ENCODE measurements around the gene NSMCE1. TPM values are rescaled to one million over a fixed set of nuclear protein-coding genes. Genes with fewer than 3 reads are reported as not detected.

The NSMCE1 gene
- total RNA-seq, 4 donors from 2014 or later = 27.7 to 41.4 (median 31.5) TPM

DNA sequence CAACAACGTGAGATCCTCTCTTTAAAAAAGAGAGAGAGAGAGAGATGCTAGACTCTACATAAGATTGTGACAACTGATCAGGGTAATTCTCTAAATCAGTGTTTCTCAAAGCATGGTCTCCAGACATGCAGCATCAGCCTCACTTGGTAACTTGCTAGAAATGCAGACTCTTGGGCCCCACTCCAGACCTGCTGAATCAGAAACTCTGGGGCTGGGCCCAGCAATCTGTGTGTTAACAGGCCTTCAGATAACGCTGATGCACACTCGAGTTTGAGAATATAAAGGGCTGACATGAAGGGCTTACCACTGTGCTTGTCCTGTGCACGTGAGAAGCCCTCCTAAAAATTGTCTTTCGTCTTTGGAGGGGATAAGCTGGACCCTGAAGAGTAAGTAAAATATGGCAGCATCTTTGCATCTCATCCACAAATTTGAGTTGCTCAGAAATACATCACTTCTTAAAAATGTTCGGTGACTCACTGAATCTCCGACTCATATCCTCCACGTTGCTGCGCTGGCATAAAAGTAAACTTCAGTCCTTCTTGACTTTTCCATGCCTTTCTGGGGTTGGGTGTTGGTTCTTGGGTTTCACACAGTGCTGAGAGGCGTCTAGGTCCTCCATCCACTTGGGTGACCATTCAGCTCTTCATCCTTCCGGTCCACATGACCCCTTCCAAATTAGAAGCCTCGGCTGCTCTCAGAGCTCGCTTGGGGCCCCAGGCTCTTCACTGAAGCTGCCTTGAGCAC lies 91.4 kb downstream of the NSMCE1 start:
- Histone ChIP-seq H3K9me3 (peaks cover 0 to 13% (median 0%) of the 10 kb centered on the region in 4 donors), H3K27ac (no peak overlapping the region), H3K4me3 (no peak overlapping the region), H3K27me3 (no peaks in the 10 kb centered on the region), H3K36me3 (no peaks in the 10 kb centered on the region), H3K4me1 (peaks cover 0 to 9% (median 3%) of the 10 kb centered on the region in 4 donors)
- no peak for DNase-seq (ENCODE audit: low spot score in 2 of 2)
- TF ChIP-seq CTCF (IDR thresholded peaks at IDR 0.05) (no peak), EP300 (IDR thresholded peaks at IDR 0.05) (no peak), POLR2A (IDR thresholded peaks at IDR 0.05) (no peak)
- 82 to 86% methylated on average over 13 of the region's 13 CpGs for WGBS, 2 donors

GRCh38 chr16:27175888-27176287 lies 92.7 kb downstream of the NSMCE1 start:
- Histone ChIP-seq H3K4me1 (peaks cover 0 to 9% (median 3%) of the 10 kb centered on the region in 4 donors), H3K36me3 (no peaks in the 10 kb centered on the region), H3K27ac (no peak overlapping the region), H3K27me3 (no peaks in the 10 kb centered on the region), H3K9me3 (peaks cover 0 to 15% (median 0%) of the 10 kb centered on the region in 4 donors), H3K4me3 (no peak overlapping the region)
- WGBS, 2 donors = 95 to 96% methylated on average over 8 of the region's 8 CpGs
- no peak for DNase-seq (ENCODE audit: low spot score in 2 of 2)
- TF ChIP-seq CTCF (IDR thresholded peaks at IDR 0.05) = no peak
- TF ChIP-seq POLR2A (IDR thresholded peaks at IDR 0.05) = no peak
- TF ChIP-seq EP300 (IDR thresholded peaks at IDR 0.05) = no peak

Other genes with a start within 250 kb of the NSMCE1 start
- gene C16orf82, start 201.8 kb downstream of the NSMCE1 start, total RNA-seq = not detected
- 1 to 10 TPM; 2.3 to 7.6 (median 4.8) TPM for gene KDM8, start 65.2 kb downstream of the NSMCE1 start, total RNA-seq
- 10 to 100 TPM; 19.2 to 43.3 (median 39.3) TPM for gene IL4R, start 45.2 kb upstream of the NSMCE1 start, total RNA-seq
- gene IL21R, start 133.4 kb upstream of the NSMCE1 start, total RNA-seq = 1 to 10 TPM in 1 of 4 donors, under 1 TPM in 1, not detected in 2; 0.21 to 1.2 TPM